Neural cell (in vitro differentiated cells): Measurements from ENCODE around the gene AP1S1.

Source experiments
- EP300 ChIP-seq: fragments of 450-650 bp; conservative IDR thresholded peaks from 2 replicates; pipeline ENCODE4 v1.6.1; 2014; ENCODE audit warnings: antibody characterized with exemption, mild to moderate bottlenecking, moderate library complexity; ENCODE audit not compliant: poor library complexity, severe bottlenecking
- EZH2 ChIP-seq: fragments of 200-600, 300-800 bp; shearing (Covaris generic), sonication (generic); IDR thresholded peaks from 2 replicates; pipeline ENCODE4 v1.6.1; 2014; ENCODE audit warnings: antibody characterized with exemption, low read length, borderline replicate concordance, mild to moderate bottlenecking; ENCODE audit not compliant: insufficient read depth, poor library complexity, severe bottlenecking
- POLR2AphosphoS5 ChIP-seq: IDR thresholded peaks from 2 replicates; pipeline ENCODE4 v1.6.1; 2012
- RAD21 ChIP-seq: fragments of 450-650 bp; conservative IDR thresholded peaks from 2 replicates; pipeline ENCODE4 v1.6.1; 2014; ENCODE audit warnings: antibody characterized with exemption, mild to moderate bottlenecking, moderate library complexity
- TF ChIP-seq, protein P1 (sequence below): fragments of 450-650 bp; IDR thresholded peaks from 2 replicates; pipeline ENCODE4 v1.5.1; 2014; ENCODE audit warnings: antibody characterized with exemption, mild to moderate bottlenecking, moderate library complexity; ENCODE audit not compliant: poor library complexity, severe bottlenecking

DNA sequence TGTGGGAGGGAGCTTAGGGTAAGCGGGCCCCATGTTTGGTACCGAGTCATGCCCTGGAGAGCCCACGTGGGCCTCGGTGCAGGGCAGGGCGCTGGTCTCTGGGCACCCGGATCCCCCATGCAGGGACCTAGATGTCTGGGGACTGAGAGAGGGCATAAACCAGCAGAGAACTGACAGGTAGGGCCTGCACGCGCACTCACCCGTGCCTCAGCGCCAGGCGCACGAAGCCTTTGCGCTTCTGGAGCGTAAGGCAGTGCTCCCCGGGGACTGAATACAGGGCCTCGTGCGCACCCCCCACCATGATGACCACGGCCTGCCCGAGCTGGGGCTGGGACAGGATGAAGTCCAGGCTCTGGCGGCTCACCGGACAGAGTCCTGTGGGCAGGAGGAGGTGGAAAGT lies 43.7 kb downstream of the AP1S1 start:
- TF ChIP-seq, protein P1, sequence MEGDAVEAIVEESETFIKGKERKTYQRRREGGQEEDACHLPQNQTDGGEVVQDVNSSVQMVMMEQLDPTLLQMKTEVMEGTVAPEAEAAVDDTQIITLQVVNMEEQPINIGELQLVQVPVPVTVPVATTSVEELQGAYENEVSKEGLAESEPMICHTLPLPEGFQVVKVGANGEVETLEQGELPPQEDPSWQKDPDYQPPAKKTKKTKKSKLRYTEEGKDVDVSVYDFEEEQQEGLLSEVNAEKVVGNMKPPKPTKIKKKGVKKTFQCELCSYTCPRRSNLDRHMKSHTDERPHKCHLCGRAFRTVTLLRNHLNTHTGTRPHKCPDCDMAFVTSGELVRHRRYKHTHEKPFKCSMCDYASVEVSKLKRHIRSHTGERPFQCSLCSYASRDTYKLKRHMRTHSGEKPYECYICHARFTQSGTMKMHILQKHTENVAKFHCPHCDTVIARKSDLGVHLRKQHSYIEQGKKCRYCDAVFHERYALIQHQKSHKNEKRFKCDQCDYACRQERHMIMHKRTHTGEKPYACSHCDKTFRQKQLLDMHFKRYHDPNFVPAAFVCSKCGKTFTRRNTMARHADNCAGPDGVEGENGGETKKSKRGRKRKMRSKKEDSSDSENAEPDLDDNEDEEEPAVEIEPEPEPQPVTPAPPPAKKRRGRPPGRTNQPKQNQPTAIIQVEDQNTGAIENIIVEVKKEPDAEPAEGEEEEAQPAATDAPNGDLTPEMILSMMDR, result no peak
- TF ChIP-seq RAD21 (no peak), EP300 (no peak), EZH2 (no peak), POLR2AphosphoS5 (no peak)
